ENCODE results near the gene KCNAB2. TPM values are rescaled to one million over a fixed set of nuclear protein-coding genes. Genes with fewer than 3 reads are reported as not detected.

Gene KCNAB2
- total RNA-seq, 1 experiment from 2014 or later, result 4.7 TPM

GRCh38 chr1:6002714-6003501, 42.8 kb upstream of the KCNAB2 start:
- Mint-ChIP-seq H3K27me3 (ENCODE audit: unreplicated experiment) (no peaks in the 10 kb centered on the region), H3K4me3 (ENCODE audit: low read depth, unreplicated experiment) (no peak overlapping the region), H3K27ac (ENCODE audit: unreplicated experiment) (no peak overlapping the region), H3K36me3 (ENCODE audit: insufficient read depth, unreplicated experiment) (no peaks in the 10 kb centered on the region), H3K4me1 (ENCODE audit: low read depth, unreplicated experiment) (no peaks in the 10 kb centered on the region), H3K9me3 (ENCODE audit: low read depth, unreplicated experiment) (no peaks in the 10 kb centered on the region)
- intact Hi-C loops (cut with micrococcal nuclease; ENCODE audit: unreplicated experiment), result no loop called here
- TF ChIP-seq CTCF (IDR thresholded peaks at IDR 0.05; ENCODE audit: unreplicated experiment), result no peak
- CTCF ChIA-PET, result no interaction called here
- no peak for DNase-seq
- no TSS peak for BruUV-seq (replicated peaks)

GRCh38 chr1:6003568-6004411, 41.9 kb upstream of the KCNAB2 start:
- Mint-ChIP-seq H3K4me3 (ENCODE audit: low read depth, unreplicated experiment) (no peak overlapping the region), H3K27me3 (ENCODE audit: unreplicated experiment) (no peaks in the 10 kb centered on the region), H3K27ac (ENCODE audit: unreplicated experiment) (no peak overlapping the region), H3K4me1 (ENCODE audit: low read depth, unreplicated experiment) (no peaks in the 10 kb centered on the region), H3K36me3 (ENCODE audit: insufficient read depth, unreplicated experiment) (no peaks in the 10 kb centered on the region), H3K9me3 (ENCODE audit: low read depth, unreplicated experiment) (no peaks in the 10 kb centered on the region)
- CTCF ChIA-PET, result no interaction called here
- intact Hi-C loops (cut with micrococcal nuclease; ENCODE audit: unreplicated experiment), result no loop called here
- no TSS peak for BruUV-seq (replicated peaks)
- TF ChIP-seq CTCF (IDR thresholded peaks at IDR 0.05; ENCODE audit: unreplicated experiment), result no peak
- DNase-seq, result no peak

- H3K4me3 Mint-ChIP-seq (ENCODE audit: low read depth, unreplicated experiment), result no peak overlapping the region
- no peak for DNase-seq
- no peaks in the 10 kb centered on the region for H3K36me3 Mint-ChIP-seq (ENCODE audit: insufficient read depth, unreplicated experiment)
- intact Hi-C loops (cut with micrococcal nuclease; ENCODE audit: unreplicated experiment), result no loop called here
- CTCF ChIA-PET, result no interaction called here
- no peak for TF ChIP-seq CTCF (IDR thresholded peaks at IDR 0.05; ENCODE audit: unreplicated experiment)
- H3K9me3 Mint-ChIP-seq (ENCODE audit: low read depth, unreplicated experiment), result no peaks in the 10 kb centered on the region
- H3K27me3 Mint-ChIP-seq (ENCODE audit: unreplicated experiment), result no peaks in the 10 kb centered on the region
- H3K27ac Mint-ChIP-seq (ENCODE audit: unreplicated experiment), result no peak overlapping the region
- BruUV-seq (replicated peaks), result no TSS peak
- no peaks in the 10 kb centered on the region for H3K4me1 Mint-ChIP-seq (ENCODE audit: low read depth, unreplicated experiment)
Measured at GRCh38 chr1:6004412-6005123, 41.1 kb upstream of the KCNAB2 start.

- no peaks in the 10 kb centered on the region for H3K9me3 Mint-ChIP-seq (ENCODE audit: low read depth, unreplicated experiment)
- H3K36me3 Mint-ChIP-seq (ENCODE audit: insufficient read depth, unreplicated experiment), result no peaks in the 10 kb centered on the region
- intact Hi-C loops (cut with micrococcal nuclease; ENCODE audit: unreplicated experiment), result no loop called here
- no peak for DNase-seq
- H3K4me3 Mint-ChIP-seq (ENCODE audit: low read depth, unreplicated experiment), result no peak overlapping the region
- peaks cover under 1% of the 10 kb centered on the region for H3K27me3 Mint-ChIP-seq (ENCODE audit: unreplicated experiment)
- no peaks in the 10 kb centered on the region for H3K4me1 Mint-ChIP-seq (ENCODE audit: low read depth, unreplicated experiment)
- TF ChIP-seq CTCF (IDR thresholded peaks at IDR 0.05; ENCODE audit: unreplicated experiment), result no peak
- CTCF ChIA-PET, result no interaction called here
- no TSS peak for BruUV-seq (replicated peaks)
- no peak overlapping the region for H3K27ac Mint-ChIP-seq (ENCODE audit: unreplicated experiment)
Measured at GRCh38 chr1:6005276-6005917, 40.3 kb upstream of the KCNAB2 start.
